SH-SY5Y (cell line): ENCODE results near the gene CACNA1A.

Experiments used
- GATA2 ChIP-seq: IDR thresholded peaks from 2 replicates; pipeline ENCODE4 v1.6.1; 2011; ENCODE audit warnings: mild to moderate bottlenecking, low read depth, low read length
- GATA3 ChIP-seq: IDR thresholded peaks from 2 replicates; pipeline ENCODE4 v1.6.1; 2011; ENCODE audit warnings: low read depth, mild to moderate bottlenecking, low read length, moderate library complexity

- TF ChIP-seq GATA3 (no peak), GATA2 (no peak)
Observed at GRCh38 chr19:13404236-13404635, 102.0 kb downstream of the CACNA1A start.
